GM18498 (cell line): ENCODE measurements around the gene TRMT2A.
A peak's percentile ranks its signal among the peaks of the same experiment; 100 is the strongest.

ENCODE experiments used
- ATAC-seq: cut with Tn5 transposase; IDR thresholded peaks from one replicate; pipeline ENCODE4 v1.9.1; 2021; ENCODE audit warnings: mild to moderate bottlenecking, moderate library complexity; ENCODE audit not compliant: unreplicated experiment

TRMT2A gene

DNA sequence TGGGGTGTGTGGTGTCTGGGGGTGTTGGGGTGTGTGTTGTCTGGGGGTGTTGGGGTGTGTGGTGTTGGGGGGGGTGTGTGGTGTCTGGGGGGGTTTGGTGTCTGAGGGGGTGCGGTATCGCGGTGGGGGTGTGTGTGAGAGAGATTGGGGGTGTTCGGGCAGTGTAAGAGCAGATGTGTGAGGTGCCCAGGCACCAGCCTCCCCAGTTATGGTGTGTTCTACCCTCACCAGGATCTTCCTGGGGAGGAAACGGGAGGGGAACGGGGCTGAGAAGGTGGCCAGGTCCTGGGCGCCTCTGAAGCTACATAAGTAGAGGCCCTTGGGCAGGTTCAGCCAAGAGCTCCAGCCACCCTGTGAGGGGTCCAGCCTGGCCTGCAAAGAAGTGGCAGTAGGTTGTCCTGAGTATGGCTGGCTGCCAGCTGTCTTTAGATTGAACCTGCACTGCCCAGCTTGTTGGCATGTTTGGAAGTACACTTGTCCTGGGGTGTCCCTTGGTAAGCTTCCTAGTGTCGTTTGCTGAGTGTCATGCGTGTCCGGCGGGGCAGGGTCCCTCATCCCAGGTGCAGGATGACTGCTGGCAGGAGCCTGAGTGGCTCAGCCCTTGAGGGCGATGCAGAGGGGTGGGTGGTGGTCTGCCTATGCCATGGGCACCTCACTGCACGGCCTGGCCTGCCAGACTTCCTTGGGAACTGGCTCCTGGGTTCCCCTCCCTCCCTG lies 6.5 kb upstream of the TRMT2A start:
- ATAC-seq: no peak

DNA sequence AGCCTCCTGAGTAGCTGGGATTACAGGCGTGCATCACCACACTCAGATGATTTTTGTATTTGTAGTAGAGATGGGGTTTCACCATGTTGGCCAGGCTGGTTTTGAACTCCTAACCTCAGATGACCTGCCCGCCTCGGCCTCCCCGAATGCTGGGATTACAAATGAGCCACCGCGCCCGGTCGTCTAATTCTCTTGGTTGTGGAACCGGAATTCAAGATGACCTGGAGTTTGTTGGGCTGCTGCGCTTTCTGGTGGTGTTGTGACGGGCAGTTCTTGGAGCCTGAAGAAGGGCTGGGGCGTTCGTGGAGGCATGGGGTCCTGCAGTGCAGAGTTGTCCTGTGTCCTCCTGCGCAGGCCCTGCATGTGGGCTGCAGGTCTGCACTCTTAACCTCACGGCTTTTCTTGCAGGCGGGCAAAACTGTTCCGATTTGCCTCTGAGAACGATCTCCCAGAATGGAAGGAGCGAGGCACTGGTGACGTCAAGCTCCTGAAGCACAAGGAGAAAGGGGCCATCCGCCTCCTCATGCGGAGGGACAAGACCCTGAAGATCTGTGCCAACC lies 4.9 kb upstream of the TRMT2A start:
- no peak for ATAC-seq

DNA sequence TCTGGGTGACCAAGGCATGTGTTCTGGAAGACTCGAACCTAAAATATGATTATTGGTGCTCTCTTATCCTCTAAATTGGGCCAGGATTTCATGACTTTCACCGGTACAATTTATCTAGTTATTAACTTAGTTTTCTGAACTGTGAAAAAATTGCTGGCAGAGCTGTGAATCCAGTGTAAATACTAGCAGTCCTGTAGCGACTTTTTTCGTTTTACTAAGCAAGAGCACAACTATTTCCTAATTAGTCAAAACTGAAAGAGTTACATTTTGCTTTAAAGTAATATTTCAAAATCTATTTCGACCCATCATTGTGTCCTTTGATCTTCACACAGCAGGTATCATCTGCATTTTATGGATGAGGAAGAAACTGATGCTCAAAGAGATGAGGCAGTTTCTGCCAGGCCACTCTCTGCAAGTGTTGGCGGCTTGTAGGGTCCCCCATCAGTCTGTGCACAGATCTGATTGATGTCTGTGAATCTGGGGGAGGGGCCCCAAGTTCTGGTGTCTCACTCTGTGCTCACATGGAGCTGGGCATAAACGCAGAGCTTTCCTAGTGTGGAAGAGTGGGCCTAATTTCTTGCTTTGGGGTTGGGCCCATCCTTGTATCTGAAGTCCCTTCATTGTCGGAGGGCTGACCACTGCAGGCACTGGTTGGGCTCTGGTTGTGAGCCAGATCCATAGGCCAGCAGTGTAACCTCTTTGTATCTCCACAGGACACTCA lies 1.4 kb upstream of the TRMT2A start:
- no peak for ATAC-seq

DNA sequence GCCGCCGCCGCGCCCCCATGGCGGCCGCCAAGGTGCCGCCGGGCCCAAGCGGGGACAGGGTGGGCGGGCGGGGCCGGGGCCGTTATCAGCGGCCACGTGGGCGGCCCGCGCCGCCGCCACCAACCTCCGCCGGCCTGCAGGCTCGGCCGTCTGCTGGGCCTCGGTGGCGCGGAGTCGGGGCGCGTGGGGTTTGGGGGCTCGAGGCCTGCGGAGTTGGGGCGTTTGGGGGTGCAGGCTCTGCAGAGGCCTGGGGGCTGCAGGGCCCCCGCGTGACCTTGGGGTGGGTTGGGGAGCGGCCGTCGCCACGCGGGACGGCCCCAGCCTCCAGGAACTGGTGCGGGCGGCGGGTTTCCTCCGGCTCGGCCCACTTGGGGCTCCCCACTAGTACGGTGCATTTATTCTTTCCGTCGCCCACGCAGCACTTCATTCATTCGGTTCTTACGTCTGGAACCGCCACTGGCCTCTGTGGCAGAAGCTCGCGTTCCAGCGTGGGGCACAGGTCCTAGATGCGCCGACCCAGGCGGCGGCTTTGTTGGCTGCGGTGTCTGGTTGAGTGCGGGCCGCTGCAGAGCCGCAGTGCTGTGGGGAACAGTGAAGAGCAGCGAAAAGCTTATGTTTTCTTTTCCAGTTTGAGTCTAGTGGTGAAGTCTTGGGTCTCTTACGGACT lies 740 bp upstream of the TRMT2A start:
- peak; percentile 23 for ATAC-seq

DNA sequence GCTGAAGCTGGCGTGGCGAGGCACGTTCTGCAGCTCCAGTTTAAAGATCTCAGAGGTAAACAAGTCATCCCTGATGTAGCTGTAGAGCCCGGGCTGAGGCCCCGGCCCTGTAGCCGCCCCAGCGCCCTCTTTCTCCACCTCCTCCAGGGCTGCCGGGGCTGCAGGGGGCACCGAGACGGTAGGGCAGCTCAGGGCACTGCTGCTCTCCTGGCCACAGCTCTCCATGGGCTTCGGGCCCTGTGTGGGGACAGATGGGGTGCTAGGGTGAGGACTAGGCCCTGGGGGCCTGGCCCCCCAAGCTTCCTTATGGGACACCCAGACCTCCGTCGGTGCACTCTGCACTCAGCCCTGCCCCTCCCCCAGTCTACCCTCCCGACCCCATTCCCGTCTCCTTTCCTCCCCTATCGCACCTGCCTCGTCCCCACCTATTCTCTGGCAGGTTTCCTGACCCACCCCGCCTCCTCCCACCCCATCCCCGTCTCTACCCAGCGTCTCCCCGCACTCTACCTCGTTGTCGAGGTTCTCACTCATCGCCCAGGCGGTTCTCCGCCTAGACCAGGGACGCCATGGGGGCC lies 563 bp downstream of the TRMT2A start:
- ATAC-seq: no peak

DNA sequence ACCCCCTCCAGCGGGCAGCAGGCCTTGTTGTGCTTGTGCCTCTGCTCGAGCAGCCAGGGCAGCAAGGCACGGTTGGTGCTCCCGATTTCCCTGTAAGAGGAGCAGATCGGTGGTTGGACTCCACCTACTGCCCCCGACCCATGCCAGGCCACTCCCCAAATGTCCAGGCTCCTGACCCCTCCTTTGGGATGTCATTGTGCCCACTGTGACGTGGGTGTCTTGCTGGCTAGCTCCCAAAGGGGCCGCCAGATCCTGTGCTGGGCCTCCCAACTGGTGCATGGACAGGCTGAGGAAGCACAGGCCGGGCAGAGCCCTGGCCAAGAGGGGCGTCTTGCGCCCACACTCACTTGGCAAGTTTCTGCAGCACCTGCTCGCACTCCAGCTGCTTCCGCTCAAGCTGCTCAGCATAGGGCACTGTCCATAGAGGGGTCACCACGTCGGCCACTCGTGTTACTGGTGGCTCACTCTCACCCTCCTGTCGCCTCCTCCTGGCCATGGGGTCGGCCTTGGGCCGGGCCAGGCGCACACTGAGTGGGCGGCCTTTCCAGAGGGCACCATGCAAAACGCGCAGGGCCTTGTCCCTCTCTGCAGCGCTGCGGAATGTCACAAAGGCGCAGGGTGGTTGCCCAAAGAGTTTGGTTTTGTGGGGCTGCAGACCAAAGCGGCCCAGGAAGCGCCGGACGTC lies 1.2 kb downstream of the TRMT2A start, which contains the start of gene RANBP1:
Gene RANBP1, plus strand, starts transcription at position 414 of the 685 bp plus-strand sequence. Its CDS starts 81 bp downstream, at position 495.
- ATAC-seq: no peak

DNA sequence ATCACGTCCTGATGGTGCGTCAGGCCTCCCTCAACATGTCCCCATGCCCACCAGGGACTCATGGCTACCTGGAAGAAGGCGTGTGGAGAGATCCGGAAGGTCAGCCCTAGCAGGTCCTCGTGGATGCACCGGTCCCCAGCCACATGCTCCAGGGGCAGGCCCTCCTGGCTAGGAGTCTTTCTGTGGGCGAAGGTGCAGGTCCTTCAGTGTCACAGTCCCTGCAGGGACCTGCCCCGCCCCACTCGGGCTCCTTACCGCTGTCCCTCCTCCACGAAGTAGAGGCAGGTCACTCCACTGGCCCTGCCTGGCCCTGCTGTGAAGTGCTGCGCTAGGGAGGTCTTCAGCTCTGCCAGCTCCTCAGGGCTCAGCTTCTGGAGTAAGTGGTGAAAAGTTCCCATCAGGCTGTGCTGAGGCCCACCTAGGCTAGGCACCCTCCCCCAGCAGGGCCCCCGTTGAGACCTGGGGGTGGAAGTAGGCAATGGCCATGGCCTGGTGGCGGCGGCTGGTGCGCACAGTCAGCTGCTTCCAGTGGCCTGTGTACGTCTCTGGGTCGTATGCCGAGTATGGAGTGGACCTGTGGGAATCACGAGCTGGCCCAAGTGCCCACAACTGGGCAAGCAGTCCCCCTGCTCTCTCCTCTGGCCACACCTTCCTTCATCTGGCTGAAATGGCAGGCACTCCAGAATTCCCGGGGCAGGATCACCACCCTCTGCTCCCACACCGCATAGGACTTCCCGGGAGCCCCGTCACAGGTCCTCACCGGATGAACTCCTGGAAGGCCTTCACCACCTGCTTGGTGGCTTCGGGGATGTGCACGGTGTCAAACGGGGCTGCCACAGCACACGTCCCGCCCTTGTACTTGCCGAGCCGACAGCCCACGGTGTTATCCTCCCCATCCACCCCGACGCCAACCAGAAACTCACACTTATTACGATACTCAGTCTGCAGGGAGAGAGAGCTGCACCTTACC lies 2.2 kb downstream of the TRMT2A start:
- no peak for ATAC-seq

DNA sequence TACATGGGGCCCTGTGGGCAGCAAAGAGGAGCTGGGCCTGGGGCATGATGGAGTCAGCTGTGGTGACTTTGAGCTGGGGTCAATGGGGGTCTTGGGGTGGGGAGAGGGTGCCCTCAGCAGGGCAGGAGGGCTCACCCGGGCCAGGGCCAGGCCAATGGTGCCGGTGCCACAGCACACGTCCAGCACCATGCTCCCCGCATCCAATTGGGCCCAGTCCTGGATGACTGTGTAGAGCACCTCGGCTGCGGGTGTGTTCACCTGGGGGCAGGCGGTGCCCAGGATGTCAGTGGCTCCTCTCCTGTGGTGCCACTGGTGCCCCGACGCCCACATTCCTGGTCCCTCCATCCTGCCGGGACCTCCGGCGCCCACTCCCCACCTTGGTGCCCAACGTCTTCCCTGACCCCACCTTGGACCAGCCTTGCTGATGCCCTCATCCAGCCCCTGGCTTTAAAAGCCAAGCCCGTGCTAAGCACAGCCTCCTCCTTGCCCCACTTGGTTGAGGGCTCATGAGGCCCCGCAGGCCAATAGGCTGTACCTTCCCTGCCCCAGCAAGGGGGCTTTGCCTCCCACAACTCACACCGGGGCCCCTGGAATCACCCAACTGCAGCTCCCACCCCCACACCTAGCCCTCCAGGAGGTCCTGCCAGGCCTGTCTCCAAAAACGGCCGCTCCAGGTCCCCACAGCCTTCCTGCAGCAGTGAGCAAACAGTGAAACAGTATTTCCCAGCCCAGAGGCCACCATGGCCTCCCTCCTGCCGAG lies 3.3 kb downstream of the TRMT2A start:
- ATAC-seq: no peak

DNA sequence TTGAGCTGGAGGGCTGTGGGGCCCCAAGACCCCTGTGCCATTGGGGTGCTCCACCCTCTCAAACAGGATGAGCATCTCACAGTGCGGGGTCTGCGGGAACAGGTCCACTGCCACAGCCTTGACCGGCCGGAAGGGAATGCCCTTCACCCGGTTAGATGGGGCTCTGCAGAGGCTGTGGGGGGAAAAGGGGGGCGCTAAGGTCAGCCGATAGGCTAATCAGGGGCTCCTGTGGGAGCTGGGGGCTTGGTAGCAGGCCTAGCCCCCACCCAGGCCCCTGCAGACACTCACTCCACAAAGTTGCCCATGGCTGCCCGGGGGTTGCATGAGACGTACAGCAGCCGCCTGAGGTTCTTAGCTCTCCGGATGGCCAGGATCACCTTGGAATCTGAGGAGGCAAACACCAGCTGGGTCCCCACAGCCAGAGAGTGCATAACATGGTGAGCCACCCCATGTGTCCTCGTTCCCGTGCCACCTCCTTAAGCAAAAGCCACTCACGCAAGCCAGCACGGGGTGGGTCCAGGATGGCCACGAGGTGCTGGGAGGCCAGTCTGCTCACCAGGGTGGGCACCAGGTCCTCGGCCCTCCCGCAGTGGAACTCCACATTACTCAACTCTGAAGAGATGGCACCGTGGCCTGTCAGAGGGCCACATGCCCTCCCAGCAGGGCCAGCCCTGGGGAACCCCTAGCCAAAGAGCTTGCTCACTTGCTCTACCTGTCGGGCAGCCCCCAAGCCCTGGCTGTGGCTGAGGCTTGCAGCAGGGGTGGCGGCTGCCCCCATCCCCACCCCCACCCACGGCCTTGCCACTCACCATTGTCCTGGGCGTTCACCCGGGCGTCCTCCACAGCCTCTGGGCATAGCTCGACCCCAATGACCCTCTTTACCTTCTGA lies 4.2 kb downstream of the TRMT2A start:
- no peak for ATAC-seq

DNA sequence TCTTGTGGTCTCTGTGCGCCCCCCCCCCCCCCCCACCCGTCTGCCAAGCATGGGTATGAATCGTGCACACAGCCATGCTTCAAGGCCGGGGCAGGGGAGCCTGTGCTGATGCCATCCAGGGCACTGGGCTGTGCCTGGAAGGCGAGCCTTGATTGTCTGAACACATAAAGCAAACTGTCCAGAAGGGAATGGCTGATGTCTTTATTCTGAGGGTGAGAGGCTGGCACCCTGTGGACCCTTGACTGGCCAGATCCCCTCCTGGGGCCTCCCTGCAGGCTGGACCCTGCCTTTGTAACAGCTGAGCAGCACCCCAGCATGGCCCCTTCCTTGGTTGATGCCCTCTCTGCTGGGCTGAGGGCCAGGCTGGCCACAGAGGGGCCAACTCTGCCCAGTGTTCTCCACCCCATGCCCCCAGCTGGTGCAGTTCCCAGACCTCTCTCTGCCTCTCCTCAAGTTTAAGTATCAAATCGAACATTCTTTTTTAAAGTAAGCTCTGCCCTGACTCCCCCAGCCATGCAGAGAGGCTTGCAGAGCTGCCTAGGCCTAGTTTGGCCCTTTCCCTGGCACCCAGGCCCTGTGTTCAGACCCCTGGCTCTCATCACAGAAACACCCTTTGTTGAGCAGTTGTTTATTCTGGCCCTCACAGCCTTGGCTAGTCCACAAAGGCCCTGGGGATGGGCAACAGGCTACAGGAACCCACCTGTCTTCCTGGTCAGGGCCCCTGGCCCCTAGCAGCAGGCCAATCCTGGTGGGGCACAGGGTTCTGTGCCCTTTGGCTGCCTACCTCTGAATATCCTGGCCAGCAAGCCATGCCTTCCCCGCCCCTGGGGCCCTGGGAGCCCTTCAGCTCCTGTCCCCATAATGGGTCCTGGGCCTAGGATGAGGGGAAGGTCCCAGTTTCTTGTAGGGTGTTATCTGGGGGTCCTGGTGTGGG lies 5.1 kb downstream of the TRMT2A start:
- no peak for ATAC-seq

DNA sequence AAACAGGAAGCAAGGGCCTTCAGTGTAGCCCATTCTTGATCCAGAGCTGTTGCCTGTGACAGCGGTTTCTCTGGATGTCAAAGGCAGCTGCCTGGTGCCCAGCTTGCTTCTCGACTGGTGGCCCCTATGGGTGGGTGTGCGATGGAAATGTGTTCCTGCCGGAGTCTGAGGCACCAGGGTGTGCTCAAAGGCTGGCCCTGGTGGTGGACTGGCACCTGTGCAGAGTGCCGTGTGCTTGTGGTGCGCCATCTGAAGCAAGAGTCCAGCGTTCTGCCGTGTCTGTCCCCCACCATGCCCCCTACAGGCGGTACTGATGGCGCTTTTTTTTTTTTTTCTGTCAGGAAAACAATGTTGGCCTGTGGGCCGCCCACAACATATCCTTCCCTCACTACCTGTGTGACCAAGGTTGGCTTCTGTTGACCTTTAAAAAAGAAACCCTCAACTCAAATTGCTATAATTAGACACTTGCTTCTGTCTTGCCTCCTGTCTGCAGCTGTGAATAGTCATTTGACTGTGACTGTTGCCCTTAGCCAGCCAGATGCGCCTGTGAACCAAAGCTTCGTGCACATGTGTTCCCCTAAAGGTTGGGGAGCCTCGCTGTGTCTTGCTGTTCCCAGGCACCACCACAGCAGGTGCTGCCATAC lies 5.9 kb downstream of the TRMT2A start:
- no peak for ATAC-seq

DNA sequence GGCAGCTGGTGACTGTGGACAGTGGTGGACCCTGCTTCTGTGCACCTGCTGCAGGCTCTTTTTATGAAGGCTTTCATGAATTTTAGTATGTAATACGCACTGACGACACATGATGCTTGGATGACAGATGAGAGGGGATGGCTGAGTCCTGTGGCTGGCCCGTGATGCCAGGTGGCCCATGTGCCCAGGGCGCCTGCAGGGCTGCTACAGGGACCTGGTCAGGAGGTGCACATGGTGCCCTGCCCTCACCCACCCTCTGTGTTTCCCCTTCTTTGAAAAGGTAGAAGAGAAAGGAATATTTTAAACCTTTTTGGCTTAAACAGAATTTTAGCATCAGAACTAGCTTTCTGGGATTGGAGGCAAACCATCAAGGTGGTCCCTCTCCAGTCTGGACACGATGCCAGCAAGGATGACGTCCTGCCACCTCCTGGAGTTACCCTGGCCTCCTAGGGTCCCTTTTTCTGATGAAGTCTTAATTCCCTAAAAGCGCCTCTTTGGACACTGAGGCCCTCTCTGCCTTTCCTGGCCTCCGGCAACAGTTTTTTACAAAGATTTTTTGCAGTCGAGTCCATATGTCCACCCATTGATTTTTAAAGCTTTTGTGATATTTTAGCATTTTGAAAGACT lies 6.6 kb downstream of the TRMT2A start:
- no peak for ATAC-seq

DNA sequence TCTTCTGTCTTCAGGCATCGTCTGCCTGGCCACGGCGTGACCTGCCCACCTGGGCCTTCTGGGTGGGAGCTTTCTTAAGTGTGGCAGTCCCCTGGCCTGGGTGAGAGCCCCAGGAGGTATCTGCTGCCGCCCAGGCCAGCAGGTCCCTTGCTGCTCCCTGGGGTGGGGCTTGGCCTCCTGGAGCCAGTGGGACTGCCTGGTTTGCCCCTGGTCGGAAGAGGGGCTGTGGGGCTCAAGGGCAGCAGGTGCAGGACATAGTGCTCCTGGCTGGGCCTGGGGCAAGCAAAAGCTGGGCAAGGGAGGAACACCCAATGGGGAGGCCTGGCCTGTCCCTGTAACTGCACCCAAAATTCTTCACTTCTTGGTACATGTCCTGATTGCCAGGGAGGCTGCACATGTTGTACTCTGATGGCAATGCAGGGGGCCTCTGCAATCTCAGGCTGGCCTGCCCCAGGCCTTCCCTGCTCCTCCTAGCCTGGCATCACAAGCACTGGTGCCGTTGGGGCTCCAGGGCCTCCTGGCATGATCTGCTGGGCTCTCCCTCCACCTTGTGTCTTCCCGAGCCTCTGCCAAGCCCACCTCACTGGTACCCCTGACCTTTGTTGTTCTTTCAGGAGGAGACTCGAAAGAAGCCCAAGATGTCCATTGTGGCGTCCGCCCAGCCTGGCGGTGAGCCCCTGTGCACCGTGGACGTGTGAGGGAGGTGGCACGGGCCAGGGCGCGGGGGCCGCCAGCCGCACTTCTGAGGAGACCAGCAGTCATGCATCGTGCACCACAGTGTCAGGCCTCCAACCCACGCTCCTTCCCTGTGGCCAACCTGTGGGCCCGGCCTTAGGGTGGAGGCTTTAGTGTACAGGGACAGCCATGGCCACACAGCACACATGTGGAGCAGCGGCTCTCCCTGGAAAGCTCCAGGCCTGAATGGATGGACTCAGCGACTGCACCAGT lies 7.3 kb downstream of the TRMT2A start:
- no peak for ATAC-seq

DNA sequence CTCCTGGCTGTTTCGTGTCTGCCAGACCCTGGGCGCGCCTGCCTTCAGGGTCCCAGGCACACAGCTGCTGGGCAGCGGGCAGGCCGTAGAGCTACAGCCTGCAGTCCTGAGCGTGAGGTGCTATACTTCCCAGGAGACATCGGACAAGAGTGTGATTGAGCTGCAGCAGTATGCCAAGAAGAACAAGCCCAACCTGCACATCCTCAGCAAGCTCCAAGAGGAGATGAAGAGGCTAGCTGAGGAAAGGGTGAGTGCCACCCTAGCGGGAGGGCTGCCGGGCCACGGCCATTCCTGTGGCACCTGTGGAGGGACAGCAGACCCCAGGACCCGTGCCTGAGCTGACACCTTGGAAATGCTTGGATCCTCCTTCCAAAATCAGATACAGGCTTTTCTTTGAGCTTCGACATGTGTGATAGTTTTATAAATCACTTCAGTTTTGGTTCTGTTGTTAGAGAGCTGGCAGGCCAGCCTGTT lies 8.2 kb downstream of the TRMT2A start:
- no peak for ATAC-seq
